ENCODE measurements around the gene GBE1.

GRCh38 chr3:81452418-81452817 is 309.0 kb downstream of the GBE1 start:
- no peak for TF ChIP-seq CTCF (IDR thresholded peaks at IDR 0.05)
- TF ChIP-seq POLR2A (IDR thresholded peaks at IDR 0.05), result no peak

Measured in body of pancreas (tissue), 4 donors.